Subcutaneous abdominal adipose tissue (tissue), 5 donors: ENCODE measurements around the gene DCC.

ENCODE experiments used
- H3K27ac ChIP-seq: one replicate; pipeline ENCODE4 v1.7.0; 2013; ENCODE audit warnings: low read depth, mild to moderate bottlenecking, inconsistent platforms, low read length, moderate library complexity
- H3K27me3 ChIP-seq, 5 donors: one replicate each; pipeline ENCODE4 v1.7.0; 2013; ENCODE audit warnings: low read length in 5 of 5, inconsistent platforms in 1 of 5; ENCODE audit not compliant: control insufficient read depth in 5 of 5, insufficient read depth in 4 of 5
- H3K36me3 ChIP-seq, 5 donors: one replicate each; pipeline ENCODE4 v1.7.0; 2013; ENCODE audit warnings: low read length in 5 of 5; ENCODE audit not compliant: control insufficient read depth in 5 of 5, insufficient read depth in 5 of 5
- H3K4me1 ChIP-seq, 5 donors: one replicate each; pipeline ENCODE4 v1.7.0; 2013; ENCODE audit warnings: low read length in 5 of 5, mild to moderate bottlenecking in 3 of 5, moderate library complexity in 1 of 5; ENCODE audit not compliant: control insufficient read depth in 5 of 5, insufficient read depth in 5 of 5
- H3K4me3 ChIP-seq, 5 donors: one replicate each; pipeline ENCODE4 v1.7.0; 2013; ENCODE audit warnings: low read length in 5 of 5, low read depth in 1 of 5
- H3K9ac ChIP-seq, 5 donors: one replicate each; pipeline ENCODE4 v1.7.0; 2013; ENCODE audit warnings: low read length in 5 of 5, mild to moderate bottlenecking in 4 of 5, moderate library complexity in 3 of 5
- H3K9me3 ChIP-seq, 5 donors: one replicate each; pipeline ENCODE4 v1.7.0; 2013; ENCODE audit warnings: low read length in 5 of 5; ENCODE audit not compliant: control insufficient read depth in 5 of 5
- donor health status: healthy.
- donor health status: healthy.
- donor health status: healthy.
- donor health status: healthy.
- donor health status: healthy.

The DCC gene

DNA sequence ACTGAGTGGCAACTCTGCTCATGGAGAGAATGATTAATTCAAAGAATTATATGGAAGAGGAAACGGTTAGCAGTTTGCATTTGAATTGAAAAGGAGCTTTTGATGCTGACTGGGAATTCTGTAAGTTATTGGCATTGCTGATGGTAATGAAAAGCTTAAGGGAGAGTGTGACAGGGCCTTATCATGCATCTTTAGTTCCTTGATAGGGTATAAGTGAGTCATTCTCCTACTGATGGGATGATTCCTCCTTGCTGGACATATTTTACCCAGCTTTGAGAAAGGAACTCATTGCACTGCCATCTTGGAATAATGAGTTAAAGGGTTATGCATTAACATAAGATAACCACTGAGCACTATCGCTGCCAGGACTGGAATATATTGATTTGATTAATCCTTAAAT lies 740.7 kb downstream of the DCC start:
- H3K4me3 ChIP-seq, result no peak overlapping the region
- H3K9ac ChIP-seq, result no peak overlapping the region
- H3K4me1 ChIP-seq, result no peaks in the 10 kb centered on the region
- no peaks in the 10 kb centered on the region for H3K27me3 ChIP-seq
- H3K27ac ChIP-seq, result no peak overlapping the region
- H3K36me3 ChIP-seq, result no peaks in the 10 kb centered on the region
- no peaks in the 10 kb centered on the region for H3K9me3 ChIP-seq

- H3K27me3 ChIP-seq, result no peaks in the 10 kb centered on the region
- H3K9ac ChIP-seq, result no peak overlapping the region
- no peaks in the 10 kb centered on the region for H3K36me3 ChIP-seq
- no peak overlapping the region for H3K27ac ChIP-seq
- H3K9me3 ChIP-seq, result no peaks in the 10 kb centered on the region
- no peak overlapping the region for H3K4me3 ChIP-seq
- H3K4me1 ChIP-seq, result no peaks in the 10 kb centered on the region
Observed at GRCh38 chr18:53093636-53094035, 753.6 kb downstream of the DCC start.

- H3K4me3 ChIP-seq, result no peak overlapping the region
- no peaks in the 10 kb centered on the region for H3K27me3 ChIP-seq
- H3K9ac ChIP-seq, result no peak overlapping the region
- no peak overlapping the region for H3K27ac ChIP-seq
- no peaks in the 10 kb centered on the region for H3K4me1 ChIP-seq
- no peaks in the 10 kb centered on the region for H3K36me3 ChIP-seq
- no peaks in the 10 kb centered on the region for H3K9me3 ChIP-seq
Observed at GRCh38 chr18:53101536-53102105, 761.6 kb downstream of the DCC start.

DNA sequence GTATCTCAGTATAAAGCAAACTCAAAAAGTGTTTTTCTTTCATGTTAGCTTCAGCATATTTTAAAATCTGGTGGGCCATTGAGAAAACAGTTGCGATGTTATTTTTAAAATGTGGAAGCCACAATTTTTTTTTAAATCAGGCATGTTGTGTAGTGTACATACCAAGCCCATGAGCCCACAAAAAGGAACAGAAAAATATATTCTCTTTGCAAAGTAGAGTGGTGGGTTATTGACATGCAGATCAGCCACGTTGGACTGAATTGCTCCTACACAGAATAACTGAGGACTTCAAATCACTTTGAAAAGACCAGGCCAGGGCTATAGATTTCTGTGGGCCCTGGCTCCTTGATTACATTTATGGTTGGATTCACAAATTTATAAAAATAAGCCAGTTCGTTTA lies 774.4 kb downstream of the DCC start:
- H3K4me3 ChIP-seq, result no peak overlapping the region
- H3K27ac ChIP-seq, result no peak overlapping the region
- no peaks in the 10 kb centered on the region for H3K27me3 ChIP-seq
- no peaks in the 10 kb centered on the region for H3K36me3 ChIP-seq
- H3K9me3 ChIP-seq, result peaks cover 0 to 4% (median 0%) of the 10 kb centered on the region in 5 donors
- peaks cover 0 to 3% (median 0%) of the 10 kb centered on the region in 5 donors for H3K4me1 ChIP-seq
- no peak overlapping the region for H3K9ac ChIP-seq

- Histone ChIP-seq H3K27ac (no peak overlapping the region), H3K27me3 (no peaks in the 10 kb centered on the region), H3K36me3 (no peaks in the 10 kb centered on the region), H3K4me1 (peaks cover 0 to 3% (median 0%) of the 10 kb centered on the region in 5 donors), H3K4me3 (peak overlapping the region in 1 of 5 donors; percentile 30), H3K9me3 (no peaks in the 10 kb centered on the region), H3K9ac (no peak overlapping the region)
Observed at GRCh38 chr18:53115876-53116585, 776.0 kb downstream of the DCC start.

GRCh38 chr18:53117851-53118250 lies 777.9 kb downstream of the DCC start:
- H3K9me3 ChIP-seq, result no peaks in the 10 kb centered on the region
- no peaks in the 10 kb centered on the region for H3K27me3 ChIP-seq
- H3K4me1 ChIP-seq, result peaks cover 0 to 3% (median 0%) of the 10 kb centered on the region in 5 donors
- H3K36me3 ChIP-seq, result no peaks in the 10 kb centered on the region
- no peak overlapping the region for H3K9ac ChIP-seq
- no peak overlapping the region for H3K4me3 ChIP-seq
- H3K27ac ChIP-seq, result no peak overlapping the region

DNA sequence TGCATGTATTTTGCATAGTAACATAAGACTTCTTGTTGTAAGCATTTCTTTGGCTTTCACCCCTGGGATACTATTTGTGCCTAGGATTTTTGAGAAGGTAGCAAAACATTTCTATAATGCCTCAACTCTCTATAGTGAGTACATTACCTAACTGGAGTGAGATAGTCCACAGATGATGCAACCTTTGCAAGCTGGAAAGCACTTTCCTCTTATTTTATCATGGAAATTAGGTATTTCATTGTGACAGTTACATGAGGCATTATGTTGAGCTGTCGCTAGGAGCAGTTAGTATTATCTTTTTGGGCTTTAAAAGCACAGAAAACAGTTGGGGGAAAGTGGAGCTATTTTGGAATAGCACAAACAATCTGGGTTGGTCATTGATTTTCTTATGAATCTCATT lies 786.2 kb downstream of the DCC start:
- H3K4me1 ChIP-seq, result no peaks in the 10 kb centered on the region
- no peak overlapping the region for H3K27ac ChIP-seq
- no peaks in the 10 kb centered on the region for H3K9me3 ChIP-seq
- H3K9ac ChIP-seq, result no peak overlapping the region
- H3K4me3 ChIP-seq, result no peak overlapping the region
- no peaks in the 10 kb centered on the region for H3K27me3 ChIP-seq
- H3K36me3 ChIP-seq, result no peaks in the 10 kb centered on the region

GRCh38 chr18:53131001-53131400 lies 791.0 kb downstream of the DCC start:
- Histone ChIP-seq H3K9ac (no peak overlapping the region), H3K4me3 (no peak overlapping the region), H3K4me1 (no peaks in the 10 kb centered on the region), H3K27ac (no peak overlapping the region), H3K9me3 (no peaks in the 10 kb centered on the region), H3K36me3 (no peaks in the 10 kb centered on the region), H3K27me3 (no peaks in the 10 kb centered on the region)

DNA sequence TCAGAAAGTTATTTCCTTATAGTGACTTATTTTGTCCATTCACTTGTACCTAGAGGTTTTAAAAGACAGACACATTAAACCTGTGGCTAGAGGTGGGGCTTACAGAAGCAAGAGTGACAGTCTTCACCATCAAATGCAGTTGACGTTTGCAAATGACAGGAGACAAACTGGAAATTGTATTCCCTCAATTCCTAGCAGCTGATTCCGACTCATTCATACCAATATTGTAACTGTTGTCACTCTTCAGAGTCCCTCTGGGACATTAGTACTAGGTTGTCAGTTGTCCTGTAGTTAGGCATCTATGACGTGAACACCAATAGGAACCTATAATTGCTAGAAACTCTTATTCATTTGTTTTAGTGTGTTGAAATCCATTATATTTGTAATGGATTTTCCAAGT lies 794.7 kb downstream of the DCC start:
- Histone ChIP-seq H3K4me3 (no peak overlapping the region), H3K4me1 (no peaks in the 10 kb centered on the region), H3K36me3 (no peaks in the 10 kb centered on the region), H3K9me3 (peaks cover 0 to 5% (median 4%) of the 10 kb centered on the region in 5 donors), H3K27ac (no peak overlapping the region), H3K9ac (no peak overlapping the region), H3K27me3 (no peaks in the 10 kb centered on the region)

GRCh38 chr18:53135654-53136053 lies 795.7 kb downstream of the DCC start:
- no peaks in the 10 kb centered on the region for H3K4me1 ChIP-seq
- H3K9me3 ChIP-seq, result peaks cover 0 to 5% (median 4%) of the 10 kb centered on the region in 5 donors
- no peak overlapping the region for H3K27ac ChIP-seq
- H3K27me3 ChIP-seq, result no peaks in the 10 kb centered on the region
- H3K4me3 ChIP-seq, result no peak overlapping the region
- H3K9ac ChIP-seq, result no peak overlapping the region
- no peaks in the 10 kb centered on the region for H3K36me3 ChIP-seq
